ENCODE measurements around the gene CCR7.
"Not testable (repeated sequence)": the region's sequence is repeated elsewhere in the genome, so short reads cannot be mapped to it uniquely, and the experiment has no call there.

CCR7 gene

DNA sequence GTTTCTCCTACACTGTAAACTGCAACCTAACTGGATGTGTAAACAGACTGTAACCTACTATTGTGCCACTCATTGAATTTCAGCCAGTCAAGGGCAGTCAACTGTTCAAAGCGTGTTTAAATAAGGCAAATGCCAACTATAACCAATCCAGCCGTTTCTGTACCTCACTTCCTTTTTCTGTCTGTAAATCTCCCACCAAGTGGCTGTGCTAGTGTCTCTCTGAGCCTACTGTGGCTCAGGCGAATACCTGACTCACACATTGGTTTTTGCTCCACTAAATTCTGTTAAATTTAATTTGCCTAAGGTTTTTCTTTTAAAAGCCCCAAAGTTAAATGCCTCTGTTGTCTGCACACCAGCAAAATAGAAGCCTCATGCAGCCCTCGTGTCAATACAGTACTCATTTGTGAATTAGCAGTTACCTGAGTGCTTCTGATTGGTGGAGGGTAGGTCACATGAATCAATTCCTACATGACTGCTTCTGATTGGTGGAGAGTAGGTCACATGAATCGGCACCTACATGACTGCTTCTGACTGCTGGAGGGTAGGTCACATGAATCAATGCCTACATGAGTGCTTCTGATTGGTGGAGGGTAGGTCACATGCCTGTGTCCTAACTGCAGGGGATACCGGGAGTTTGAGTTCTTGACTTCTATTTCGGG lies 31.1 kb upstream of the CCR7 start:
- DNase-seq, result no peak

DNA sequence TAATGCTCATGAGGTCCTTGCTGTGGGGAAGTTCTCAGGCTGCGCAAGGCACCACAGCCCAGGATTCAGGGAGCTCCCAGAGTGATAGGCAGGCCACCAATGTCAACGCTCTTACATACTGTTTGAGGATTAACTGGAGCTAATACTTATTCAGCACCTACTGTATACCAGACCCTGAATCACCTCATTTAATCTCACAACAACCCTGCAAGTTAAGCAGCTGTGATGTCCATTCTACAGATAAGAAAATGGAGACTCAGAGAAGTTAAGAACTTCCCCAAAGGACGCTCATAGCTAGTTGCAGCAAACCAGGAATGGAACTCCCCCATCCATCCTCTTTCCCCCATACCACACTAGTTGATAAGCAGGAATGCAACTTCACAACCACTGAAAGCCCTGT lies 25.5 kb upstream of the CCR7 start:
- DNase-seq, result no peak

DNA sequence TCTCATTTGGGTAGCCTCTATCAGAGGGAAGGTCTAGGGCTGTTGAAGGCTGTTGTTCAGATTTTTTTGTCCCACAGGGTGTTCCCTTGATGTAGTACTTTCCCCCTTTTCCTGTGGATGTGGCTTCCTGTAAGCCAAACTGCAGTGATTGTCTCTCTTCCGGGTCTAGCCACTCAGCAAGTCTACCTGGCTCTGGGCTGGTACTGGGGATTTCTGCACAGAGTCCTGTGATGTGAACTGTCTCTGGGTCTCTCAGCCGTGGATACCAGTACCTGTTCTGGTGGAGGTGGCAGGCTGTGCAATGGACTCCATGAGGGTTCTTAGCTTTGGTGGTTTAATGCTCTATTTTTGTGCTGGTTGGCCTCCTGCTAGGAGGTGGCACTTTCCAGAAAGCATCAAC lies 23.3 kb upstream of the CCR7 start:
- DNase-seq, result no peak

DNA sequence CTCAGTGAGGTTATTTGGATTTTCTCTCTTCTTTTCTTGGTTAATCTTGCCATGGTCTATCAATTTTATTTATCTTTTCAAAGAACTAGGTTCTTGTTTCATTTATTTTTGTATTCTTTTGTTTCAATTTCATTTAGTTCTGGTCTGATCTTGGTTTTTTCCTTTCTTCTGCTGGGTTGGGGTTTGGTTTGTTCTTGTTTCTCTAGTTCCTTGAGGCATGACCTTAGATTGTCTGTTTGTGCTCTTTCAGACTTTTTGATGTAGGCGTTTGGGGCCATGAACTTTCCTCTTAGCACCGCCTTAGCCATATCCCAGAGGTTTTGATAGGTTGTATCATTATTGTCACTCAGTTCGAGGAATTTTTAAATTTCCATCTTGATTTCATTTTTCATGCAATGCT lies 21.0 kb upstream of the CCR7 start:
- DNase-seq, result not testable (repeated sequence)

DNA sequence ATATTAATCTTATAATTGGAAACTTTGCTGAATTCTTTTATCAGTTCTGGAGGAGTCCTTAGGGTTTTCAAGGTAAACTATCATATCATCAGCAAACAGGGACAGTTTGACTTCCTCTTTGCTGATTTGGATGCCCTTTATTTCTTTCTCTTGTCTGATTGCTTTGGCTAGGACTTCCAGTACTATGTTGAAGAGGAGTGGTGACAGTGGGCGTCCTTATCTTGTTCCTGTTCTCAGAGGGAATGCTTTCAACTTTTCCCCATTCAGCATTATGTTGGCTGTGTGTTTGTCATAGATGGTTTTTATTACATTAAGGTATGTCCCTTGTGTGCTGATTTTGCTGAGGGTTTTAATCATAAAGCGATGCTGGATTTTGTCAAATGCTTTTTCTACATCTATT lies 19.7 kb upstream of the CCR7 start:
- not testable (repeated sequence) for DNase-seq

DNA sequence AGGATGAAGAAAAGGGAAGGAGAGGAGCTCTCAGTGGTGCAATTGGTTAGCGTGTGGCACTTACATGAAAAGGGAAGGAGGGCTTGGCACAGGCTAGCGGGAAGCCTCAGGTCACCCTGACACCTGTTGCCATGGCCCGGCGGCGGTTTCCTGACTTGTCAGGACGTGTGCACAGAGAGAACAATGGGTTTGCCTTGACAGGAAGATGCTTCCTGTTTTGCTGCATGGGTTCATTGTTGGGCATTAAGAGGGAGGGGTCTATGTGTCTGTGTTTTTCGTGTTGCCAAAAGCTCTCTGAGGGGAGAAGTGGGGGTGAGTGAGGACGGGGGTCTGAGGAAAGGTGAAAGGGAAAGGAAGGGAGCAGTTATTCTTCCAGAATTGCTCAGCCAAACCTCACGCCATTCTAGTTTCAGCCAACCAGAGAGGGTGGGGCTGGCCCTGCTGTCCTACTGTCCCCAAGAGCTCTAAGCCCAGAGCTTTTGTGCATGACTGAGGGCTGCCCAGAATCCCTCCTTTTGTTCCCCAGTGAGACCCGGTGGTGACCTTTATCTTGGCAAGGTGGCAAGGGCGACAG lies 17.1 kb upstream of the CCR7 start:
- DNase-seq, result no peak

DNA sequence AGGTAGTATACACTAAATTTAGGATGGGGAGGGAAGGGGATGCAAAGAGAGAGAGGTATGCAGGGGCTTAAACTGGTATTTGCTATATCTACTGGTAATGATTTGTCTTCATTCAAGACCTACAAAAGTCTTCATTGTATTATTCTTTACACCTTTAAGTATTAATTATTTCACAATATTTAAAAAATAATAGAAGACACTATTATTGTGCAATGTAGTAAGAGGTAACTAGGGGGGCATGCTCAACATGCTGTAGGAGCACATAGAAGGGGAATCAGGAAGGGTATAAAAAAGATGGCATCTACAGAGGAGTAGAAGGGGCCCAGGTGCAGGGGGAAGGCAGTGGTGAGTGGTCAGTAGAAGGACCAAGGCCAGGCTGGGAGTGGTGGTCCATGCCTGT lies 14.9 kb upstream of the CCR7 start:
- no peak for DNase-seq

DNA sequence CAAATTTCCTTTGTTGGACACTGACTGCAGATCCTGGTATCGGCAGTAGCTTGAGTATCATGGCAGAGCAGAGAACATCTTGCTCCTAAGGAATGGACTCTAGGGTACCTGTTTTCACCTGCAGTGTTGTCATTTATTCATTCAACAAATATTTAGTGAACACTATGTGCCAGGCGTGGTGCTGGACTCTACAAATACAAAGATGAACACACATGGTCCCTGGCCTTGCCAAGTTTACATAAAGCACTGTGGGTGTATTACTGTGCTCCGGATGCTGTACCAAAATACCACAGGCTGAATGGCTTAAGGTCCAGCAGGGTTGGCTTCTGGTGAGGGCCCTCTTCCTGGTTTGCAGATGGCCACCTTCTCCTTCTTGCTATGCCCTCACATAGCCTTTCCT lies 14.2 kb upstream of the CCR7 start:
- DNase-seq, result no peak

DNA sequence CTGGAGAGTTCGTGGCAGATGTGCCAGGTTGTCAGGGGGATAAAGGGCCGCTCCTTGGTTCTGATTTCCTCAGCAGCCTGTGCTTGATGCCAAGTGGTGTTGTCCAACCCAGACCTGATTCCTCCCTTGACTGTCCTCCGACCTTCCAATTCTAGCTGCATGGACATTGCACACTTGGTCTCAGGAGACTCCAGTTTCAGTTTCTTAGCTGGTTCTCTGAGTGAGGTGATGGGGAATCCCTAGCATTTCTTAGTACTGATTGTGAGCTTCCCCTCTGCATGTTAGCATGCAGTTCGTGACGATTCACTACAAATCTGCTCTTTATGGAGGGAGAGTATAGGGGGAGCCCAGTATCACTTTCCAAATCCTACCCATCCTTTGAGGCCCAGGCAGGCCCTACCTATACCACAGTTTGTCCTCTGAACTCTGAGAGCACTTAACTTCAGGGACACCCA lies 12.4 kb upstream of the CCR7 start:
- no peak for DNase-seq

DNA sequence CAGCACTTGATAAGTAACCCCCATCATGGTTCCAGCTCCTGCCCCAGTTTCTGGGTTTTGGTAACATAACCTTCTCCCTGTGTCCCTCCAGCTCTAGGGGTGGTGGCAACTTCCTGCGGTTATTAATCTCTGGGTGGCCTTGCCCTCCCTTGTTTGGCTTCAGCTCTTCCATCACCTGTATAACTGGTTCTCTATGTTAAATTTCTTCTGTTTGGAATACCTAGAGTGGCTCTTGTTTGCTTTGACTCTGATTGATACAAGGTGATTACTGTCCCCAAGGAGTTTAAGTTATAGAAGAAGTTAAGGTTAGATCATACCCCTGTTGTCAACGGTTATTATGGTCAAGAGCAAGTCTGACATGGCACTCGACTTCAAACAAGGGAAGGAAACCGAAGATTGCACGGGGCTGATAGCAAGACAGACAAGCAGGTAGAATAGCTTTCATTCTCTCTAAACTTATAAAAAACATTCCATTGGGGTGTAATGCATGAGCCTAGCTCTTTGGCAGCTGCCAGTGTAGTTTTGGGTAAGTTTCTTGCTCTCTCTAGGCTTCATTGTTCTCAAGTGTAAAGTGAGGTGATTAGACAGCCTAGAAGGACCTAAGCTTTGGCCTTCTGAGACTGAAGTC lies 11.0 kb upstream of the CCR7 start:
- DNase-seq, result no peak

DNA sequence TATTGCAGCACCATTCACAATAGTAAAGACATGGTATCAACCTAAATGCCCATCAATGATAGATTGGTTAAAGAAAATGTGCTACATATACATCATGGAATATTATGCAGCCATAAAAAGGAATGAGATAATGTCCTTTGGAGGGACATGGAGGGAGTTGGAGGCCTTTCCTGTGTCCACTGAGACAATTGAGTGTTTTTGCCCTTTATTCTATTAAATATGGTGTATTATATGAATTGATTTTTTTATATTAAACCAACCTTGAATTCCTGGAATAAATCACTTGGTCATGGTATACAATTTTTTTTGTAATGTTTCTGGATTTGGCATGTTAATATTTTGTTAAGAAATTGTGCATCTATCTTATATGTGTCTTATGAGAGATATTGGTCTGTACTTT lies 9.0 kb upstream of the CCR7 start:
- no peak for DNase-seq

DNA sequence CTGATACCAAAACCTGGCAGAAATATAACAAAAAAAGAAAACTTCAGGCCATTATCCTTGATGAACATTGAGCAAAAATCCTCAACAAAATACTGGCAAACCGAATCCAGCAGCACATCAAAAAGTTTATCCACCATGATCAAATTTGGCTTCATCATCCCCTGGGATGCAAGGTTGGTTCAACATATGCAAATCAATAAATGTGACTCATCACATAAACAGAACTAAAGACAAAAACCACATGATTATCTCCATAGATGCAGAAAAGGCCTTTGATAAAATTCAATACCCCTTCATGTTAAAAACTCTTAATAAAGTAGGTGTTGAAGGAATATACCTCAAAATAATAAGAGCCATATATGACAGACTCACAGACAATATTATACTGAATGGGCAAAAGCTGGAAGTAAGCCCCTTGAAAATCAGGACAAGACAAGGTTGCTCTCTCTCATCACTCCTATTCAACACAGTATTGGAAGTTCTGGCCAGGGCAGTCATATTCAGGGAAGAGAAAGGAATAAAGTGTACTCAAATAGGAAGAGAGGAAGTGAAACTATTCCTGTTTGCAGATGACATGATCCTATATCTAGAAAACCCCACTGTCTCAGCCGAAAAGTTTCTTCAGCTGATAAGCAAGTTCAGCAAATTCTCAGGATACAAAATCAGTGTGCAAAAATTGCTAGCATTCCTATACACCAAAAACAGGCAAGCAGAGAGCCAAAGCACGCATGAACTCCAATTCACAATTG lies 7.1 kb upstream of the CCR7 start:
- DNase-seq, result not testable (repeated sequence)

DNA sequence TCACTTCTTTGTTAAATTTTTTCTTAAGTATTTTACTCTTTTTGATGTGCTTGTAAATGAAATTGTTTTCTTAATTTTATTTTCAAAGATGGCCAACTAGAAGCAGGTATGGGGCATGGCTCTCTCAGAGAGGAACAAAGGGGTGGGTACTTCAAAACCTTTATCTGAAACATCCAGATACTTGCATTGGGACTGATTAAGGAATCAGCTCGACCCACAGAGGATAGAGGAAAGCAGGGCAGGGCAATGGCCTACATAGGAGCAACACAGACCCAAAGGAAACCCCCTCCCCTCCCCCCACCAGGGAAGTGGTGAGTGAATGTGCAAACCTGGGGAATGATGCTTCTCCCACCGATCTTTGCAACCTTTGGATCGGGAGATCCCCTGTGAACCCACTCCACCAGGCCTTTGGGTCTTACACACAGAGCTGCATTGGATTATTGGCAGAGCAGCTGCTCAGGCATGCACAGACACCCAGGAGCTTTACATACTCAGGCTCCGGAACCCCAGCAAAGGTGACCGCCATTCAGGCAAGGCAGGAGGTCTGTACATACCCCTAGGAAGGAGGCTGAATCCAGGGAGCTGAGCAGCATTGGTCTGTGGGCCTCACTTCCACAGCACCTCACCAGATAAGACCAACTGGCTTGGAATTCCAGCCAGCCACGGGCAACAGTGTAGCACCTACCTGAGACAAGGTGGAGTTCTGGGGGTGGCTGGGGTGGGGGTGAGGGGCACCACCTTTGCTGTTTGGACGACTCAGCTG lies 3.0 kb upstream of the CCR7 start:
- DNase-seq, result no peak

DNA sequence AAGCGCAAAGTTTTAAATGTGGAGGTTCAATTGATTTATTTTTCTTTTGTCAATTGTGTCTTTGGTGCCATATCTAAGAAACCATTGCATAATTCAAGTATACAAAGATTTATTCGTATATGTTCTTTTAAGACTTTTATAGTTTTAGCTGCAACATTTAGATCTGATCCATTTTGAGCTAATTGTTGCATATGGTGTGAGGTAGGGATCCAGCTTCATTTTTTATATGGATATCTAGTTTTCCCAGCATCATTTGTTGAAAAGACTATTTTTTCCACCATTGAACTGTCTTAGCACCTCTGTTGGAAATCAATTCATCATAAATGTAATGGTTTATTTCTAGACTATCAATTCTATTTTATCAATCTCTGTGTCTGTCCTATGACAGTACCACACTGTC lies 2.1 kb upstream of the CCR7 start:
- no peak for DNase-seq

DNA sequence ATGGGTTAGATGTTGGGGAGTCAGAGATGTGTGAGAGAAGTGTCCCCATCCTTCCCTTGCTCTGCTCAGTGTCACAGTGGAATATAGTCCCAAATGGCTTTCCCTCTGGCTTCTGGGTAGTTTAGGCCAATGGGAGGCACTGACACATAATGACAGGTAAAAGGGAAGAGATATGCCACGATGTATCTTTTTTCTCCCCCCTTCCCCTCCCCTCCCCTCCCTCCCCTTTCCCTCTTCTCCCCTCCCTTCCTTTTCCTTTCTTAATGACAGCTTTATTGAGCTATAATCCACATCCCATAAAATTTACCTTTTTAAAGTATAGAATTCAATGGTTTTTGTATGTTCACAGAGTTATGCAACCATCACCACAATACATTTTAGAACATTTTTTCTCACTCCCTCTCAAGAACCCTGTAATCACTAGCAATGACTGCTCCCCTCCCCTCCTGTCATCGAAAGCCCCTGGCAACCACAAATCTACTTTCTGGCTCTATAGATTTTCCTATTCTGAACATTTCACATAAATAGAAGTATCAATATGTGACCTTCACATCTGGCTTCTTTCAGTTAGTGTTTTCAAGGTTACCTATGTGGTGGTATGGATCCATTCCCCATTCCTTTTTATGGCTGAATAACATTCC lies 617 bp upstream of the CCR7 start:
- no peak for DNase-seq

DNA sequence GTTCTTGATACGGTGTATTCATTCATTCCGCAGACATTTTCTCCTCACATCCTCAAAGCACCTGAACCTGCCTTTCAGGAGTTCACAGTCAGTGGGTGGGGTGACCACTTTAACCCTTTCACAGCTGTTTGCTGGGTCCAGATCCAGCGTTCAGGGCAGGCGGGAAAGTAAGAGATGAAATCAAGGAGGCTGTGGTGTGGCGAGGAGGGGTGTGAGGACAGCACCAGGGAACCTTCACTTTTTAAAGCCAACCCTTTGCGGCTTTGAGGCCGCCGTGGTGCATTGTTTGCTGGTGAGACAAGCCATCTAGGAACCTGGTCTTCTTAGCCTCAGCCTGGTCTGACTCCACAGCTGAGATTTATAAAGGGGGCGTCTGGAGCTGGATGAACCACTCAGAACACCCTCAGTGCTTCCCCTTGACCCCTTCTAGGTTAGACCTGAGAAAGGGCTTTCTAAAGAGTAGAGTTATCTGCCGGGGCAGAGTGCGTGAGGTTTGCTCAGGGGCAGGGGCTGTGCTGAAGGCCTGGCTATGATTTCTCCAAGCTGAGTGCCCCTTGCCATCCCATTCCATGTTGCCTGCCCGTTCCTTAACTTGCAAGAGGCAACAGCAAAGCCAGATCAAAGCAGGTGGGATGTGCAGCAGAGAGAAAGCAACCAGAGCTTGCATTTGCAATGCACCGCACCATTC lies 933 bp downstream of the CCR7 start:
- no peak for DNase-seq

DNA sequence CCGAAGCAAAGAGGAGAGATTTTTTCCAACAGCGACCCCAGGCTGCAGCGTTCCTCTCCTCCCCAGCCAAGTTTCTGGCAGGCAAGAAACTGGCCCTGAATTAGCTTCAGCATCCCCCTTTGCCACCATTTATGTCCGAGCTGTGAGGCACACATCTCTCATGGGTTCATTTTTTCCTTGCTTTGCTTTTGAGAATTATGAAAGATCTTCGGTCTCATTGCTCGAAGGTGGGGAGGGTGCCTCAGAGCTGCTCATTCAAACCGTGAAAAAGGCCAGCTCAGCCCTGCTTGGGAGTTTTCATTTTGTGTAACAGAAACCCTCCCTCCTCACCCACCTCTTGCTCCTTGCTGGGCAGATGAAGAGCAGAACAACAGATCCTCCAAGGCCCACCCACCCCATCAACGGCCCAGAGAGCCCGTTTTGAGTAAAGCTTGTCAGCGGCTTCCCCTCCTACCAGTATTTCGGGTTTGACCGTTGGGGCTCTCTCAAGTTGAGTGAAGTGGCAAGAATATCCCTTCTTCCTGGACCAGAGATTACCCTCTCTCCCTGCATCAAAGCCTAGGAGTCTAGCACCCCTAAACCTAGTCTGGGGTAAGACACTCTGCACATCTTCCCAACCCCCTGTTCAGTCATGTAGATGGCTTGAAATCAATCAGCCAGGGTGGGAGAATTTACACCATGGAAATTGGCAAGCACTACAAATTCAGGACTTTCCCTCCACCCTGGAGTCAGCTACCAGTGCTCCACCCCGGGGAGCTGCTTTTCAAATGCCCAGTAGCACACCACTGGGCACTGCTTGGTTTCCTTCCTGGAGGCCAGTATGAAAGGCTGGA lies 1.8 kb downstream of the CCR7 start:
- DNase-seq, result no peak

DNA sequence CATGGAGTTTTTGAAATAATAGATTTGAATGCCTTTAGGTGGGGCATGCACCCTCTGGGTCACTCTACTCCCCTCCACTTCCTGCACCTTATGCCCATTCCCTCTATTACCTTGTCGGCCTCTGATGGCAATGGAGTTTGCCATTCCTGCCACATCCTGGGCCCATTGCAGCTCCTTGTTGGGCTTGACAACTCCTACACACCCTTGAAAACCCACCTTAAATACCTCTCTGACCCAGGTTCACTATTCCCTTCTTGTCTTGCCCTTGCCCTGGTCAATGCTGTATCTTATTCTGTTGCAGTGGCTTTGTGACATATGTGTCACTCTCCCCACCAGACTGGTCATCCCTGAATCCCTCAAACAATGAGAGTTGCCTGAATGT lies 2.4 kb downstream of the CCR7 start:
- no peak for DNase-seq

DNA sequence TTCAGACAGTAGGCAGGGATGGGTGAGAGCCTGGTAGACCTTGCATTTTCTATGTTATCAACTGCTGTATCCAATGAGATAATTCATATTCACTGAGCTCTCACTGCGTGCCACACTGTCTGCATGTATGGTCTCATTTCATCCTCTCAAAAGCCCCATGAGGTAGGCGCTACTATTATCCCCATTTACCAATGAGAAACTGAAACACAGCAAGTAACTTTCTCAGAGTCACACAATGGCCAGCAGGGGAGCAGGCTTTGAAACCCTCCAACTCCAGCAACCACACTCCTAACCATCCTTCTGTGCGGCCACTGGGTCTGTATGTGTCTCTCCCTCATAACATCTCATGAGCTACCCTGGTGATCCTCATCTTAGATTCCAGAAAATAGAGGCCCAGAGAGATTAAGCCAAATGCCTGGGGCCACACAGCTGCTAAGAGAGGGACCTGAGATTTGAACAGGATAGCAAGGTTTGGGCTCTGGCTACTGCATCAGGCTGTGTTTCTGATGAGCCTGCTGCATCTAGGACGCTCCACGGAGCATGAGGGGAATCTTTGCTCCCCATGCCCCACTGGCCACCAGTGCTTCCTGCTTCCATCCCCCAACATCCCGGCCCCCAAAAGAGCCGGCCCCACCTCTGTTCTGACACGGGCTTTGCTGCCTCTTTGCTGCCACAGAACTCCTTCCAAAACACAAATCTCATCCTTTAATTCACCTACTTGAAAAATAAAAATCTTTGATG lies 3.2 kb downstream of the CCR7 start:
- DNase-seq, result no peak

DNA sequence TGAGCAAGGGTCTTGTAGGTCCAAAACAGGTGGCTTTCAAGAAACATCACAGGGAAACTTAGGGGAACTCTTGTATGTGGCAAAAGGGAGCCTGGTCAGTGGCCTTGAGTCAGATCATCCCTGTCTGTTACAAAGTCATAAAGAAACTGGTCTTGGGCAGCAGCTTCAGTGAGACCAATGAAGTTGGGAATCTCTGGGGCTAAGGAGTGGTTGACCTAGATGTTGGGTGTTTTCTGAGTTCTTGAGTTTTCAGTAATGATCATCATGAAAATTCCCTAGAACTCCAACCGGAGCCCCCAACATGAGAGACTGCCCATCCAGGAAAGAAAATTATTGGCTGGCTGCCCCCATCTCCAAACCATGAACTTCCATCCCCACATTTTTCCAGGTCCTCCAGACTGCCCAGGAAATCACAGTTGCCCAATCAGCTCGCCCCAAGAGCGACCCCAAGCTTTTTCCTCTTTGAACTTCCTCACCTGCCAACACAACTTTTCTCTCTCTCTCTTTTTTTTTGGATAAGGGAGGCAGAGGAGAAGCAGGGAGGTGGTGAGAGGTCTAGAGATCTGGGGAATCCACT lies 3.9 kb downstream of the CCR7 start:
- no peak for DNase-seq

Measured in amniotic stem cell (primary cell).